ENCODE measurements around the gene ALKBH3.

DNA sequence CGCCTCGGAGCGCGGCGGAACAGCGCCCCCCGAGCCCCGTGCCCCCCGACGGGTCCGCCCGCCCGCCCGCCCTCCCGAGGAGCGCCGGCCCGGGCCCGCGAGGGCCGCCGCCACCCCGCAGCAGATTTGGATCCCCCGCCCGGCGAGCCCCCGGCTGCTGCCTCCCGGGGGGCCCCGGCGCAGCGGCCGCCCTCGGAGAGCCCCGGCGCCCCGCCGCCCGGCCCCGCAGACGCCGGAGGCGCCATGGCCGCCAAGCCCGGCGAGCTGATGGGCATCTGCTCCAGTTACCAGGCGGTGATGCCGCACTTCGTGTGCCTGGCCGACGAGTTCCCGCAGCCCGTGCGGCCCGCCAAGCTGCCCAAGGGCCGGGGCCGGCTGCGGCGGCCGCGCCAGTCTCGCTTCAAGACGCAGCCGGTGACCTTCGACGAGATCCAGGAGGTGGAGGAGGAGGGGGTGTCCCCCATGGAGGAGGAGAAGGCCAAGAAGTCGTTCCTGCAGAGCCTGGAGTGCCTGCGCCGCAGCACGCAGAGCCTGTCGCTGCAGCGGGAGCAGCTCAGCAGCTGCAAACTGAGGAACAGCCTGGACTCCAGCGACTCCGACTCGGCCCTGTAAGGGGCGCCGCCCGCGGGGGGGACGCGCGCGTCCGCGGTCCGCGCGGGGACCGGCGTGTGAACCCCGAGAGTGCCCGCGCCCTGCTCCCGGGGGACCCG lies 62.2 kb downstream of the ALKBH3 start:
- TF ChIP-seq MYC (CRISPR knock-in tag; IDR thresholded peaks at IDR 0.05; ENCODE audit: borderline replicate concordance): no peak
- TF ChIP-seq, protein P1, sequence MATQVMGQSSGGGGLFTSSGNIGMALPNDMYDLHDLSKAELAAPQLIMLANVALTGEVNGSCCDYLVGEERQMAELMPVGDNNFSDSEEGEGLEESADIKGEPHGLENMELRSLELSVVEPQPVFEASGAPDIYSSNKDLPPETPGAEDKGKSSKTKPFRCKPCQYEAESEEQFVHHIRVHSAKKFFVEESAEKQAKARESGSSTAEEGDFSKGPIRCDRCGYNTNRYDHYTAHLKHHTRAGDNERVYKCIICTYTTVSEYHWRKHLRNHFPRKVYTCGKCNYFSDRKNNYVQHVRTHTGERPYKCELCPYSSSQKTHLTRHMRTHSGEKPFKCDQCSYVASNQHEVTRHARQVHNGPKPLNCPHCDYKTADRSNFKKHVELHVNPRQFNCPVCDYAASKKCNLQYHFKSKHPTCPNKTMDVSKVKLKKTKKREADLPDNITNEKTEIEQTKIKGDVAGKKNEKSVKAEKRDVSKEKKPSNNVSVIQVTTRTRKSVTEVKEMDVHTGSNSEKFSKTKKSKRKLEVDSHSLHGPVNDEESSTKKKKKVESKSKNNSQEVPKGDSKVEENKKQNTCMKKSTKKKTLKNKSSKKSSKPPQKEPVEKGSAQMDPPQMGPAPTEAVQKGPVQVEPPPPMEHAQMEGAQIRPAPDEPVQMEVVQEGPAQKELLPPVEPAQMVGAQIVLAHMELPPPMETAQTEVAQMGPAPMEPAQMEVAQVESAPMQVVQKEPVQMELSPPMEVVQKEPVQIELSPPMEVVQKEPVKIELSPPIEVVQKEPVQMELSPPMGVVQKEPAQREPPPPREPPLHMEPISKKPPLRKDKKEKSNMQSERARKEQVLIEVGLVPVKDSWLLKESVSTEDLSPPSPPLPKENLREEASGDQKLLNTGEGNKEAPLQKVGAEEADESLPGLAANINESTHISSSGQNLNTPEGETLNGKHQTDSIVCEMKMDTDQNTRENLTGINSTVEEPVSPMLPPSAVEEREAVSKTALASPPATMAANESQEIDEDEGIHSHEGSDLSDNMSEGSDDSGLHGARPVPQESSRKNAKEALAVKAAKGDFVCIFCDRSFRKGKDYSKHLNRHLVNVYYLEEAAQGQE (IDR thresholded peaks at IDR 0.05; ENCODE audit: borderline replicate concordance in 1 of 2, low read depth in 1 of 2, low read length in 2 of 2): no peak
- TF ChIP-seq NR2F2 (IDR thresholded peaks at IDR 0.05; ENCODE audit: borderline replicate concordance, low read depth): no peak
